Measurements from ENCODE around the gene FAM210B.

DNA sequence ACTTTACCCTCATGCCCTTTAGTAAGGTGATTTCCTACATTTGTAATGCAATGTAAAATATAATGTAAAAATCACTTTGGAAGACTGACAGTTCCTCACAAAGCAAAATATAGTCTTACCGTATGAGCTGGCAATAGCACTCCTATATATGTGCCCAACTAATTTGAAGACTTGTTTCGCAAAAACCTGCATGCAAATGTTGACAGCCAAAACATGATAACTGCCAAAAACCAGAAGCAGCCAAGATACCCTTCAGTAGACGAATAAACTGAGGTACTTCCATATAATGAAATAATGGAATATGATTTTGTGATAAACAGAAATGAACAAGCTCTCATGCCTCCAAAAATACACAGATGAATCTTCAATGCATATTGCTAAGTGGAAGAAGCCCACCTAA is 19.6 kb downstream of the FAM210B start:
- no peak for TF ChIP-seq HIVEP1 (CRISPR knock-in tag; IDR thresholded peaks at IDR 0.05)
- TF ChIP-seq RAD51 (IDR thresholded peaks at IDR 0.05; ENCODE audit: borderline replicate concordance) = no peak
- TF ChIP-seq ELK4 (CRISPR knock-in tag; IDR thresholded peaks at IDR 0.05; ENCODE audit: borderline replicate concordance) = no peak
- TF ChIP-seq NFYB (CRISPR knock-in tag; IDR thresholded peaks at IDR 0.05) = no peak
- no peak for TF ChIP-seq ZMYM2 (CRISPR knock-in tag; IDR thresholded peaks at IDR 0.05)
